ENCODE measurements around the gene RASSF7.
"Not testable (repeated sequence)": the region's sequence is repeated elsewhere in the genome, so short reads cannot be mapped to it uniquely, and the experiment has no call there.

The RASSF7 gene

DNA sequence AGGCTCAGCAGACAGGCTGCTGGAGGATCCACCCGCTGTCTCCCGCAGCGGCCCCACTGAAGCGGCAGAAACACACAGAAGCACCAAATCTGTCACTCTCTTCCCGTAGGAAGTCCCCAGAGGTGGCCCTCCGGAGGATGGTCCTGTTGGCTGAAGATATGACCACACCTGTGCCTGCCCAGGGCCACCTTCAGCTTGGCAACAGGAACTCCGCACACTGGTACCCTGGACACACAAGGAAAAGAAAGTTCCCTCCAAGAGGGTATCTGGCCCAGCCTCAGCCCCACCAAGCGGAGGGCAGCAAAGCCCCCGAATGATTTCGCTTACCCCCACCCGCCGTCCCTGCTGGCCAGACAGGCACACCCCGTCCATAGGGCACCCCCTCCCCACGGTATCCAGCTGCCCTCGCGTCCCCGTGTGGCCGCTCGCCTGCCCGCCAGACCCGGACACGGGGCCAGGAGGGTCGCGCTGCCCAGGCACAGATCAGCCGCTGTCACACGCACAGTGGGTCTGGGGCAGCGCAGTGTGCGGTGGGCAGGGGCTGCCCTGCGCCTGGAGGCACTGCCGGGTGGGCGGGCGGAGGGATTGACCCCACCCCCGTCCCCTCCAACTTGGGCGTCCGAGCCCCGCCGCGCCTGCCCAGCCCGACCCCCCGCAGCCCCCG lies 7.0 kb downstream of the RASSF7 start:
- DNase-seq: no peak

GRCh38 chr11:568306-569157 lies 7.8 kb downstream of the RASSF7 start:
- DNase-seq: peak; percentile 90

- DNase-seq: no peak
These were observed 8.6 kb downstream of the RASSF7 start for GRCh38 chr11:569158-569885.

DNA sequence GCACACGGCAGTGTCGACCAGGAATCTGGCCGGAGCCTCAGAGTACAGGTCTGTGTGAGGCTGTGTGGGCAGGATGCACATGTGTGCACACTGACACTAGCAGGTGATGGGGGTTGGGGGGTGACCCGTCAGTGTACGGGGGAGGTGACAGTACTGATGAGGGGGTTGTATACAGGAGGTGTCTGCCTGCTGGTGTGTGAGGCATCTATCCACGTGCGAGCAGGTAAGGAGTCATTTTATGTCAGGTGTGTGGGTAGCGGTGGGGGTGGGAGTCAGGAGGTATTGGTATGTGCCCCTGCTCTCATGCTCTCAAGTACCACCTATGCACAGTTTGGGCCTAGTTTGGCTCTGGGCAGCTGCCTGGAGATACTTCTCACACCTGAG lies 11.0 kb downstream of the RASSF7 start:
- DNase-seq: no peak

- DNase-seq: no peak
These were observed 12.5 kb downstream of the RASSF7 start for GRCh38 chr11:573146-573759.

DNA sequence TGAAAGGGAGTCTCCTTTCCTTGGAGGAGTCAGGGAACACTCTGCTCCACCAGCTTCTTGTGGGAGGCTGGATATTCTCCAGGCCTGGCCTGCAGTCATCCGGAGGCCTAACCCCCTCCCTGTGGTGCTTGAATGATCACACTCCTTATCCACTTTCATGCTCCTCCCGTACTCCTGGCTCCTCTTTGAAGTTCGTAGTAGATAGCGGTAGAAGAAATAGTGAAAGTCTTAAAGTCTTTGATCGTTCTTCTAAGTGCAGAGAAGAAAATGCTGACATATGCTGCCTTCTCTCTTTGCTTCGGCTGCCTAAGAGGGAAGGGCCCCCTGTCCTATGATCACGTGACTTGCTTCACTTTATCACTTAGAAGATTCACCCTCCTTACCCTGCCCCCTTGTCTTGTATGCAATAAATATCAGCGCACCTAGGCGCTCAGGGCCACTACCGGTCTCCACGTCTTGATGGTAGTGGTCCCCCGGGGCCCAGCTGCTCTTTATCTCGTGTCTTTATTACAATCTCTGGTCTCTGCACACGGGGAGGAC lies 13.3 kb downstream of the RASSF7 start:
- not testable (repeated sequence) for DNase-seq

- DNase-seq: no peak
These were observed 14.0 kb downstream of the RASSF7 start for GRCh38 chr11:574632-575312.

DNA sequence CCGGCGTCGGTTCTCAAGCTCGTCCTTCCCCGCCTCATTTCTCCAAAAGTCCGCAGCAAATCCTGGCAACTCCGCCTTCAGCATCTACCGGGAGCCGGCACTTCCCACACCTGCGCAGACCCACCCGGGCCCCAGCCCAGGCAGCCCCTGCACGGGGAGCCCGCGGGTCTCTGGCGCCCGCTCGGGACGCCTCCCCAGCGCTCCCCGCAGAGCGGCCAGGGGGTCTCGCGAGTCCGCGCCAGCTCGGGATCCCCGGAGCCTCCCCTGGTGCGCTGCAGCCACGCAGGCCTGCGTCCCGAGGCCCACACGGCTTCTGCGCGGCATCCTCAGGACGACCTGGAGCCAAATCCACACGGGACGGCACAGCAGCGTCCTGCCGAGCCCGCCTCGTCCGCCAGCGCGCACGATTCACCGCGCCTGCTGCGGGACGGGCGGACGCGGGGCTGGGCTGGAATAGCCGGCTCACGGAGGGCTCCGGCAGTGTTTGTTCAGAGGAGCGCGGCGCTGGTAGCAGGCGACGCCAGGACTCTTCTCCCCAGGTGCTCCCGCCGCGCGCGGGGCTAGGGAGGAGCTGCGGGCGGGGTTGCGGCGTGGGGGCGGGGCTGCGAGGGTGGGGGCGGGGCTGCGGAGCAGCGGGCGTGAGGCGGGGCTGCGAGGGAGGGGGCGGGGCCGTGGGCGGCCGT lies 14.7 kb downstream of the RASSF7 start:
- DNase-seq: no peak

GRCh38 chr11:575996-576768 lies 15.4 kb downstream of the RASSF7 start, which contains the start of gene PHRF1:
Gene PHRF1, plus strand, starts transcription at chr11:576470. Its CDS starts 5,043 bp downstream, at chr11:581513.
- DNase-seq: peak; percentile 78

GRCh38 chr11:576811-577610 lies 16.2 kb downstream of the RASSF7 start:
- DNase-seq: no peak

DNA sequence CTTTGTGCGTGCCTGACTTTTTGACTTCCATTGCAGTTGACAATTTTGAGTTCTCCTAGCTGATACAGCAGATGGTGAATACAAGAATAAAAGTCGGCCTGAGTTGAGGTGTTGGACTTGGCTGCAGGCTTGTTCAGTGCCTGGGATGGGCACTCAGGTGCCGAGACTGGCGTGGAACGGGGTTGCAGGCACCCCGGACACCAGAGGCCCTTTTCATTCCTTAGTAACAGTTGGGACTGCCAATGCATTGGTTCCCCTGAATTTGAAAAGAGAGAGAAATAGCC lies 16.8 kb downstream of the RASSF7 start:
- no peak for DNase-seq

GRCh38 chr11:578276-579035 lies 17.7 kb downstream of the RASSF7 start:
- no peak for DNase-seq

DNA sequence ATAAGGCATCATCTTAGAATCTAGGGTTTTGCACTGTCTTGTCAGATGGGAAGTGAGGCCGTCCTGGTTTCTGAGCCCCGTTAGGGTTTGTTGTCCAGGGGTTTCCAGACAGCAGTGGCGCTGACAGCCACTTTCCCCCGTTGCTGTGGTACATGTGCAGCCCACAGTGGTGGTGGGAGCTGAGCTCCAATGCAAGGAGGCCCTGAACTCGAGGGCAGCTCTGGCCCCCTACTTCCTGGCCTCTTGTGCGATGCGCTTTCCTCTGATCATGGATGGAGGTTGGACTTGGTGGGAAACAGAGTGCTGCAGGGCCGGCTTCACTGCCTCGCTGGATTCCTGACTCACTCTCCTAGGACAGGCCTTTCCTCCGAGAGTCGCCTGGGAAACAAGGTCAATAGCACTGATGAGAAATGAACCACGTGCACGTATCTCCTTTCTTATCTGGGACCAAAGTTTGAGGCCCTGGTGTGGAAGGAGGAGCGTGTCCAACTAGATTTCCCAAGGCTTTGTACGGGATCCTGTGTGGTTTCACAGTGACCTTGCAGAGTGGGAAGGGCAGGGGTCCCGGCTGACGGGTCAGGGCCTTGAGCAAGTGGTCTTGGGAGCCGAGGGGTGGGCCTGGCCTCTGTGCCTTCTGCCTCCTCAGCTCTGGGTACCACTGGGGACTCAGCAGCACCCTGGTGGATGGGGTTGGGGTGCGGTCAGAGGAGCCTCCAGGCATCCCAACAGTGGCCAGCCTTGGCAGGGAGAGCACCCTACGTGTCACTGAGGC lies 19.2 kb downstream of the RASSF7 start:
- no peak for DNase-seq

GRCh38 chr11:581342-581741 lies 20.6 kb downstream of the RASSF7 start:
- no peak for DNase-seq

DNA sequence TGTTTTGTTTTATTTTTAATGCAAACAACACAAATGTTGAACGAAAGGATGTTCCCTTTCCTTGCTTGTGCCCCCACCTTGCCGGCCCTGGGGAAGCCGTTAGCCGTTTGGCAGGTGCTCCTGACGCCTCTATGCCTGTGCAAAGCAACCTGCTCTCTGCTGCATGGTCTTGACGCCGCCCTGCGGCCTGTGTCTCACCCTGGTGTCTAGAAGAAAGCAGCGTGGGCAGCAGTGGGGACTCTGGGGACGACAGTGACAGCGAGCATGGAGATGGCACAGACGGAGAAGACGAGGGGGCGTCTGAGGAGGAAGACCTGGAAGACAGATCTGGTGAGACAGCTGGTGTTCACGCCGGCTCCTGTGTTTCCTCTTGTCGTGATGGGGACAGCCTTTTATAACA lies 21.0 kb downstream of the RASSF7 start:
- no peak for DNase-seq

DNA sequence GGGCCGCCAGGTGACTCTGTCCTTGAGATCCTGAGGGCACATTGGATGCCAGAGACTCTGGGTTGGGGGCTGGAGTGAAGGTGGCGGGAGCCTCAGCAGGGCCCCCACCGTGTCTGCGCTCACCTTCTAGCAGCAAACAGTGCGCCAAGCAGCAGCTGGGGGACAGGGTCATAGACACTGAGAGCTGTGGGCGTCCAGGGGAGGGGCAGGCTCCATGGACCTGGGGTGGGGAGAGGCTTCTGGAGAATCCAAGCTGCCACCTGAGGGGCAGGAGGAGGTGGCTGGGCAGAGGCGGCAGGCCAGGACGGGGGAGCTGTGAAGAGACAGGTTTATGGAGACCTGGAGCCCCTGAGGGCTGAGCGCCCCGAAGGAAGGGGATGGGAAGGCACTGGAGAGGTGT lies 23.5 kb downstream of the RASSF7 start:
- no peak for DNase-seq

GRCh38 chr11:586376-587316 lies 25.9 kb downstream of the RASSF7 start:
- no peak for DNase-seq
